IMR-90 (cell line): Measurements from ENCODE around the gene DHRS13. TPM values are rescaled to one million over a fixed set of nuclear protein-coding genes. Genes with fewer than 3 reads are reported as not detected.

Experiments used
- ATAC-seq: fragments of 200-7000 bp; cut with Tn5 transposase; 2 replicates; pipeline ENCODE4 v1.9.1; 2020; ENCODE audit warnings: low read depth, mild to moderate bottlenecking, moderate library complexity
- BruUV-seq: library from RNA; stranded (reverse); fragments of 400-500 nt; replicated peaks from 2 replicates; lab custom pipeline; 2021; lab: Mats Ljungman, UMichigan
- CTCF ChIA-PET: fragments of 300-600 bp; formaldehyde crosslinking; extraction: SDS; loops from one replicate; lab custom pipeline; 2021; ENCODE audit warnings: antibody characterized with exemption; lab: Yijun Ruan, JAX
- POLR2A ChIA-PET: fragments of 300-600 bp; sonication (Branson Sonifier 250); formaldehyde crosslinking; loops from one replicate; lab custom pipeline; 2022; ENCODE audit warnings: antibody characterized with exemption; ENCODE audit not compliant: unreplicated experiment; lab: Charles Lee
- DNase-seq: peaks from one replicate; pipeline ENCODE4 v3.0.0; 2013
- H2AFZ ChIP-seq: replicated peaks from 2 replicates; pipeline ENCODE3; 2013; ENCODE audit warnings: low read length, mild to moderate bottlenecking; ENCODE audit not compliant: poor library complexity
- H2AK5ac ChIP-seq: 2 replicates; pipeline ENCODE4 v1.6.1; 2013; ENCODE audit warnings: low read depth, low read length, inconsistent platforms
- H2AK9ac ChIP-seq: replicated peaks from 2 replicates; pipeline ENCODE3; 2013; ENCODE audit warnings: mild to moderate bottlenecking, low read depth, low read length, moderate library complexity; ENCODE audit not compliant: poor library complexity
- H2BK120ac ChIP-seq: 2 replicates; pipeline ENCODE4 v1.6.1; 2013; ENCODE audit warnings: low read depth, low read length, inconsistent platforms
- H2BK15ac ChIP-seq: 3 replicates; pipeline ENCODE4 v1.6.1; 2013; ENCODE audit warnings: low read depth, low read length, inconsistent platforms
- H2BK20ac ChIP-seq: 2 replicates; pipeline ENCODE4 v1.6.1; 2013; ENCODE audit warnings: low read depth, mild to moderate bottlenecking, inconsistent platforms, low read length, moderate library complexity
- H2BK5ac ChIP-seq: 2 replicates; pipeline ENCODE4 v1.6.1; 2013; ENCODE audit warnings: mild to moderate bottlenecking, low read depth, low read length, inconsistent platforms; ENCODE audit not compliant: poor library complexity, severe bottlenecking
- H3K14ac ChIP-seq: replicated peaks from 2 replicates; pipeline ENCODE4 v1.6.1; 2013; ENCODE audit warnings: low read depth, low read length, inconsistent platforms
- H3K18ac ChIP-seq: 2 replicates; pipeline ENCODE4 v1.6.1; 2013; ENCODE audit warnings: low read depth, low read length, control low read depth
- H3K23ac ChIP-seq: 2 replicates; pipeline ENCODE4 v1.6.1; 2013; ENCODE audit warnings: low read depth, low read length, inconsistent platforms
- H3K27ac ChIP-seq: 2 replicates; pipeline ENCODE4 v1.5.1; 2013; ENCODE audit warnings: mild to moderate bottlenecking, control low read depth, low read length; ENCODE audit not compliant: insufficient read depth
- H3K27me3 ChIP-seq: 2 replicates; pipeline ENCODE4 v1.6.1; 2013; ENCODE audit warnings: low read length; ENCODE audit not compliant: control insufficient read depth, insufficient read depth
- H3K36me3 ChIP-seq: 2 replicates; pipeline ENCODE4 v1.6.1; 2013; ENCODE audit warnings: low read length, mixed read lengths; ENCODE audit not compliant: control insufficient read depth, insufficient read depth
- H3K4ac ChIP-seq: 2 replicates; pipeline ENCODE4 v1.6.1; 2013; ENCODE audit warnings: low read depth, low read length, inconsistent platforms
- H3K4me1 ChIP-seq: 2 replicates; pipeline ENCODE4 v1.6.1; 2013; ENCODE audit warnings: low read length, mixed read lengths; ENCODE audit not compliant: control insufficient read depth, insufficient read depth
- H3K4me2 ChIP-seq: 2 replicates; pipeline ENCODE4 v1.6.1; 2013; ENCODE audit warnings: low read depth, mild to moderate bottlenecking, control low read depth, low read length, moderate library complexity
- H3K4me3 ChIP-seq: 2 replicates; pipeline ENCODE4 v1.5.1; 2013; ENCODE audit warnings: low read depth, mild to moderate bottlenecking, control low read depth, low read length, moderate library complexity; ENCODE audit not compliant: insufficient read depth
- H3K56ac ChIP-seq: 2 replicates; pipeline ENCODE4 v1.6.1; 2013; ENCODE audit warnings: low read length, inconsistent platforms; ENCODE audit not compliant: insufficient read depth; ENCODE audit errors: extremely low read depth
- H3K79me1 ChIP-seq, 2 experiments: 2 replicates each; pipeline ENCODE4 v1.6.1; 2013; ENCODE audit warnings: low read length in 2 of 2, inconsistent platforms in 1 of 2, low read depth in 1 of 2
- H3K9ac ChIP-seq: 2 replicates; pipeline ENCODE4 v1.6.1; 2013; ENCODE audit warnings: low read depth, low read length, control low read depth
- H3K9me1 ChIP-seq: 2 replicates; pipeline ENCODE4 v1.6.1; 2013; ENCODE audit warnings: low read length, inconsistent platforms; ENCODE audit not compliant: insufficient read depth
- H3K9me3 ChIP-seq: 2 replicates; pipeline ENCODE4 v1.6.1; 2013; ENCODE audit warnings: low read length; ENCODE audit not compliant: control insufficient read depth, insufficient read depth
- H4K20me1 ChIP-seq: 2 replicates; pipeline ENCODE4 v1.6.1; 2013; ENCODE audit warnings: low read length, inconsistent platforms; ENCODE audit not compliant: insufficient read depth
- H4K5ac ChIP-seq: 2 replicates; pipeline ENCODE4 v1.6.1; 2013; ENCODE audit warnings: mild to moderate bottlenecking, low read depth, low read length, control low read depth
- H4K8ac ChIP-seq, 2 experiments: 2 replicates each; pipeline ENCODE4 v1.6.1; 2013; ENCODE audit warnings: low read depth in 2 of 2, low read length in 2 of 2, control low read depth in 1 of 2, inconsistent platforms in 1 of 2
- H4K91ac ChIP-seq: 2 replicates; pipeline ENCODE4 v1.6.1; 2013; ENCODE audit warnings: low read depth, low read length, inconsistent platforms; ENCODE audit not compliant: insufficient read depth
- CEBPB ChIP-seq: IDR thresholded peaks from 2 replicates; pipeline ENCODE4 v1.6.1; 2012; ENCODE audit warnings: low read depth, low read length, improper control_type of control experiment
- FOS ChIP-seq: fragments of 150-350 bp; IDR thresholded peaks from 2 replicates; pipeline ENCODE4 v1.6.1; 2016; ENCODE audit warnings: low read depth, low read length
- MAFK ChIP-seq: IDR thresholded peaks from 2 replicates; pipeline ENCODE4 v1.6.1; 2012; ENCODE audit warnings: low read depth, low read length, improper control_type of control experiment
- MAZ ChIP-seq: IDR thresholded peaks from 2 replicates; pipeline ENCODE4 v1.6.1; 2012; ENCODE audit warnings: low read depth, mild to moderate bottlenecking, low read length, improper control_type of control experiment, moderate library complexity, borderline replicate concordance
- WGBS, 2 experiments: methylation state at CpG; one replicate each; pipeline versions ENCODE4 v1.1.5 to v1.1.7; 2013; ENCODE audit warnings: missing lambda C conversion rate in 2 of 2; ENCODE audit not compliant: insufficient read length in 1 of 2; ENCODE audit errors: extremely low coverage in 2 of 2; 5-methylcytosine and 5-hydroxymethylcytosine counted together
- dilution Hi-C: fragments of 300-500 bp; cut with HindIII; formaldehyde crosslinking; loops from one replicate; pipeline ENCODE4 v1.14.3; 2018; ENCODE audit warnings: low sequenced_read_pairs; ENCODE audit not compliant: unreplicated experiment
- in situ Hi-C: fragments of 300-500 bp; cut with MboI; formaldehyde crosslinking; loops from 3 replicates; pipeline ENCODE4 v1.14.3; 2019; ENCODE audit warnings: low sequenced_read_pairs, inconsistent platforms, mixed read lengths
- intact Hi-C: fragments of 100-400 bp; cut with micrococcal nuclease; formaldehyde crosslinking; loops from 2 replicates; pipeline ENCODE4 v1.10.0; 2022
- polyA plus RNA-seq, 3 experiments: library from polyadenylated mRNA; depleted of rRNA; stranded (reverse); fragments of >200 nt; gene quantifications; 2 replicates each; pipeline ENCODE4 v1.2.3, GENCODE V29; 2012; ENCODE audit warnings: low replicate concordance in 1 of 3
- total RNA-seq: library from RNA; depleted of rRNA; stranded (reverse); fragments of >200 nt; gene quantifications from 2 replicates; pipeline ENCODE4 v1.2.3, GENCODE V29; 2012
- TF ChIP-seq, protein P1 (sequence below): conservative IDR thresholded peaks from 2 replicates; pipeline ENCODE4 v1.5.1; 2012; ENCODE audit warnings: mild to moderate bottlenecking, low read depth, low read length, improper control_type of control experiment

The DHRS13 gene
- total and polyA plus RNA-seq, 2 of the 4 experiments (the other 2 are of a cell fraction) = 2.7 to 3.9 TPM

DNA sequence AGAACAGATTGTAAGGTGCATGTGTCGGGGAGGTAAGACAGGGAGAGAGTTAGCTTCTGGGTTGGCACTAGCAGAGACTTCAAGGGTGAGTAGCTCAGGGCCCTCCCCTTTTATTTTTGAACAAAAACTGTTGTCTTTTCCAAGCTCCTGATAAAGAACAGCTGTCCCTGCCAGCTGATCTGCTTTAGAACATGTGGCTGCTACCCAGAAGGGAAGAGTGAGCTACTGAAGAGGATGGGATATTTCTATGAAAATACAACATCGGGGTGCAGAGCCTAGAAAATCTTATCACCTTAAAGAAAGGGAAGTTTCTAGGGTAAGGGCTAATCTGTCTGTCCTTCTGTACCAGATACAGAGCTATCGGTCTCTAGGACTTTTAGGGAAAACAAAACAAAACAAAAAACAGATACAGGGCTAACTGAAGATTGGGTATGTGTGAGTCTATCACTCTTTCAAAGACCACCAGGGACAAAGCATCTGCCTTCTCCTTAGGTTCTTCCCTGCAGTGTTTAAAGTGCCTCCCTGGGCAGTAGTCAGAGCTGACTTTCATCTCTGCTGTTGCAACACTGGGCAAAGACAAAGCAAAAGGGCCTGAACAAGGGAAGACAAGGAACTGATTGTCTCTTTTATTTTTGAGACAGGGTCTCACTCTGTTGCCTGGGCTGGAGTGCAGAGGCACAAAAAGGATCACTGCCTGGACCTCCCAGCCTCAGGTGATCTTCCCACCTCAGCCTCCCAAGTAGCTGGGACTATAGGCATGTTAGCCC, 5.0 kb upstream of the DHRS13 start:
- in situ Hi-C loops (no loop called here), dilution Hi-C loops (no loop called here), intact Hi-C loops (loop anchor here (5.0 kb wide), 1 partner anchor 39 kb away; no protein-coding TSS in a partner anchor)
- peak overlapping the region; percentile 0 for H2AK9ac ChIP-seq
- H2BK20ac ChIP-seq = no peak overlapping the region; the same call in 1 of the 2 replicates
- H4K20me1 ChIP-seq = peaks cover 47% of the 10 kb centered on the region; the same call in 1 of the 2 replicates
- ATAC-seq (peak; percentile 5; the same call in 1 of the 2 replicates), DNase-seq (peak; percentile 41)
- H3K27me3 ChIP-seq = no peaks in the 10 kb centered on the region
- H3K9me3 ChIP-seq = no peaks in the 10 kb centered on the region
- peaks cover 13% of the 10 kb centered on the region for H3K9me1 ChIP-seq
- peaks cover 20% of the 10 kb centered on the region for H3K4me1 ChIP-seq
- H3K18ac ChIP-seq = peak overlapping the region; percentile 38; the same call in 1 of the 2 replicates
- peak overlapping the region; percentile 6 for H2BK5ac ChIP-seq
- no TSS peak for BruUV-seq
- WGBS, 2 experiments = no CpG with 5 or more reads among the region's 3 CpGs
- H4K91ac ChIP-seq = no peak overlapping the region
- H3K36me3 ChIP-seq = peaks cover 61% of the 10 kb centered on the region
- CTCF ChIA-PET = interaction anchor here (1.0 to 2.7 kb wide), 5 partner anchors 9 to 181 kb away, joined by 3 to 15 read pairs (median 3); partner anchors contain the start of gene TLCD1
- peak overlapping the region; percentile 87; the same call in 1 of the 2 replicates for H3K27ac ChIP-seq
- no peak overlapping the region; a peak in 1 of 4 replicates for H4K8ac ChIP-seq
- H2BK120ac ChIP-seq = peak overlapping the region; percentile 12; the same call in 1 of the 2 replicates
- no peak overlapping the region; the same call in 1 of the 2 replicates for H3K4me2 ChIP-seq
- H3K23ac ChIP-seq = no peak overlapping the region
- peaks cover 11 to 44% of the 10 kb centered on the region in 2 experiments; a peak in 3 of 4 replicates for H3K79me1 ChIP-seq
- H2BK15ac ChIP-seq = no peak overlapping the region; the same call in 2 of the 3 replicates
- H3K14ac ChIP-seq = peak overlapping the region; percentile 18; the same call in 1 of the 2 replicates
- peak overlapping the region; percentile 22; the same call in 1 of the 2 replicates for H3K4ac ChIP-seq
- peak overlapping the region; percentile 61; the same call in 1 of the 2 replicates for H2AK5ac ChIP-seq
- TF ChIP-seq MAZ = no peak
- TF ChIP-seq, protein P1, sequence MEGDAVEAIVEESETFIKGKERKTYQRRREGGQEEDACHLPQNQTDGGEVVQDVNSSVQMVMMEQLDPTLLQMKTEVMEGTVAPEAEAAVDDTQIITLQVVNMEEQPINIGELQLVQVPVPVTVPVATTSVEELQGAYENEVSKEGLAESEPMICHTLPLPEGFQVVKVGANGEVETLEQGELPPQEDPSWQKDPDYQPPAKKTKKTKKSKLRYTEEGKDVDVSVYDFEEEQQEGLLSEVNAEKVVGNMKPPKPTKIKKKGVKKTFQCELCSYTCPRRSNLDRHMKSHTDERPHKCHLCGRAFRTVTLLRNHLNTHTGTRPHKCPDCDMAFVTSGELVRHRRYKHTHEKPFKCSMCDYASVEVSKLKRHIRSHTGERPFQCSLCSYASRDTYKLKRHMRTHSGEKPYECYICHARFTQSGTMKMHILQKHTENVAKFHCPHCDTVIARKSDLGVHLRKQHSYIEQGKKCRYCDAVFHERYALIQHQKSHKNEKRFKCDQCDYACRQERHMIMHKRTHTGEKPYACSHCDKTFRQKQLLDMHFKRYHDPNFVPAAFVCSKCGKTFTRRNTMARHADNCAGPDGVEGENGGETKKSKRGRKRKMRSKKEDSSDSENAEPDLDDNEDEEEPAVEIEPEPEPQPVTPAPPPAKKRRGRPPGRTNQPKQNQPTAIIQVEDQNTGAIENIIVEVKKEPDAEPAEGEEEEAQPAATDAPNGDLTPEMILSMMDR = no peak
- TF ChIP-seq MAFK = no peak
- TF ChIP-seq FOS = no peak
- peak; percentile 52; the same call in 1 of the 2 replicates for TF ChIP-seq CEBPB
- H3K4me3 ChIP-seq = no peak overlapping the region
- H4K5ac ChIP-seq = peak overlapping the region; percentile 54; the same call in 1 of the 2 replicates
- no peak overlapping the region for H2AFZ ChIP-seq
- no peak overlapping the region; the same call in 1 of the 2 replicates for H3K9ac ChIP-seq
- POLR2A ChIA-PET = interaction anchor here (0.6 to 0.9 kb wide), 2 partner anchors 144 to 186 kb away, joined by 3 to 7 read pairs; no protein-coding TSS in a partner anchor
- no peak overlapping the region for H3K56ac ChIP-seq
